ENCODE results near the gene EGFR.

DNA sequence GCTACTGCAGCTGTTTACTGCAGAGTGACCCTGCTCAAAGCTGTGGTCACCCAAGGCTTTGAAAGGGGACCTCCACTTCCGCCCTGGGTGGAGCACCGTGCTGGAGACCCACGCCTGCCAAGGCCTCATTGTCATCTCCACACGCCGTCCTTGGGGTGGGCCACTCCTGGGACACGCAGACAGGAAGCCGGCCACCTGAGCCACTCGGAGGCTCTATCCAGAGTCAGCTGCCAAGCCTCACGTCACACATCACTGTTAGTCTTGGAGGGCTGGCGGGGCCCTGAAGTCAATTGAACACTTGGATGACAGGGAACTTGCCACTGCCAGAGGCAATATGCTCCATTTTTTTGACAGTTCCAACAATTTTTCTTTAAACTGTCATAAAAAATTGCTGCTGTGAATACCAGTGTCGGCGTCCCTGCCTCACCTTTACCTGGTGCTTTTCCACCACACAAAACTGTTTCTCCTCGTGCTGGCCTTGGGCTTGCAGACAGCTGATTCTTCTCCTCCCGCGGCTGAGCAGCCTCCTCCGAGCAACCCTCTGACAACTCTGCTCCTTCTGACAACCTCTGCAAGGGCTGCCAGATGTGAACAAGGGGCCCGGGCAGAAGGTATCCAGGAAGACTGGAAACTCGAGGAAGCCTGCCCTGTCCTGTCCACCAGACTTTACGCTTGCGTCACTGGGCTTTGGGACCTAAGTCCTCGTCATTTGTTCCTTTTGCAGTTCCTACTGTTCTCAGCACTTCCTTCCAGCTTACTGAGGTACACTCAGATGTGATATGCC lies 81.9 kb downstream of the EGFR start:
- TF ChIP-seq, protein P1, sequence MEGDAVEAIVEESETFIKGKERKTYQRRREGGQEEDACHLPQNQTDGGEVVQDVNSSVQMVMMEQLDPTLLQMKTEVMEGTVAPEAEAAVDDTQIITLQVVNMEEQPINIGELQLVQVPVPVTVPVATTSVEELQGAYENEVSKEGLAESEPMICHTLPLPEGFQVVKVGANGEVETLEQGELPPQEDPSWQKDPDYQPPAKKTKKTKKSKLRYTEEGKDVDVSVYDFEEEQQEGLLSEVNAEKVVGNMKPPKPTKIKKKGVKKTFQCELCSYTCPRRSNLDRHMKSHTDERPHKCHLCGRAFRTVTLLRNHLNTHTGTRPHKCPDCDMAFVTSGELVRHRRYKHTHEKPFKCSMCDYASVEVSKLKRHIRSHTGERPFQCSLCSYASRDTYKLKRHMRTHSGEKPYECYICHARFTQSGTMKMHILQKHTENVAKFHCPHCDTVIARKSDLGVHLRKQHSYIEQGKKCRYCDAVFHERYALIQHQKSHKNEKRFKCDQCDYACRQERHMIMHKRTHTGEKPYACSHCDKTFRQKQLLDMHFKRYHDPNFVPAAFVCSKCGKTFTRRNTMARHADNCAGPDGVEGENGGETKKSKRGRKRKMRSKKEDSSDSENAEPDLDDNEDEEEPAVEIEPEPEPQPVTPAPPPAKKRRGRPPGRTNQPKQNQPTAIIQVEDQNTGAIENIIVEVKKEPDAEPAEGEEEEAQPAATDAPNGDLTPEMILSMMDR (IDR thresholded peaks at IDR 0.05) = no peak
- no peak for TF ChIP-seq POLR2A (IDR thresholded peaks at IDR 0.05)

All from adrenal gland (tissue), 5 donors.